VCaP (cell line): Measurements from ENCODE around the gene TJP3.

ENCODE experiments used
- H3K27ac ChIP-seq: fragments of 450-650 bp; 2 replicates; pipeline ENCODE4 v1.5.1; 2017
- CTCF ChIP-seq: fragments of 450-650 bp; conservative IDR thresholded peaks from 2 replicates; pipeline ENCODE4 v1.5.1; 2017; ENCODE audit warnings: mild to moderate bottlenecking, moderate library complexity

Gene TJP3

DNA sequence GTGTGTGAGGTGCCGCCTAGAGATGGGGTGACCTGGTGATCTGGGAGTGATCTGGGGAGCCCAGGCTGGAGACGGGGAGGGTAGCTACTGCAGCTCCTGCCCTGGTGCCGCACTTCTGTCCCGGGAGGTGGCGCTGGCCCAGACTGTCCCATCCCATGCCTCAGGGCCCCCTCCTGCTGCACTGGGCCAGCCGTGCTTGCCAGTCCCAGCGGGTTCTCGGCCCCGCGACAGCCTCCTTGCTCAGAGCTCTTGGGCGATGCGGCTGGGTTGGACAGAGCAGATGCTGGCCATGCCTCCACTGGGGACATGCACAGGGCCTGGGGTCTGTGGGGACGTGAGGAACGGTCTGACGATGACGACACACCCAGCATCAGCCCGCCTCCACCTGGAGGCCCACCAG, 61.3 kb downstream of the TJP3 start:
- H3K27ac ChIP-seq = no peak overlapping the region
- TF ChIP-seq CTCF = no peak

DNA sequence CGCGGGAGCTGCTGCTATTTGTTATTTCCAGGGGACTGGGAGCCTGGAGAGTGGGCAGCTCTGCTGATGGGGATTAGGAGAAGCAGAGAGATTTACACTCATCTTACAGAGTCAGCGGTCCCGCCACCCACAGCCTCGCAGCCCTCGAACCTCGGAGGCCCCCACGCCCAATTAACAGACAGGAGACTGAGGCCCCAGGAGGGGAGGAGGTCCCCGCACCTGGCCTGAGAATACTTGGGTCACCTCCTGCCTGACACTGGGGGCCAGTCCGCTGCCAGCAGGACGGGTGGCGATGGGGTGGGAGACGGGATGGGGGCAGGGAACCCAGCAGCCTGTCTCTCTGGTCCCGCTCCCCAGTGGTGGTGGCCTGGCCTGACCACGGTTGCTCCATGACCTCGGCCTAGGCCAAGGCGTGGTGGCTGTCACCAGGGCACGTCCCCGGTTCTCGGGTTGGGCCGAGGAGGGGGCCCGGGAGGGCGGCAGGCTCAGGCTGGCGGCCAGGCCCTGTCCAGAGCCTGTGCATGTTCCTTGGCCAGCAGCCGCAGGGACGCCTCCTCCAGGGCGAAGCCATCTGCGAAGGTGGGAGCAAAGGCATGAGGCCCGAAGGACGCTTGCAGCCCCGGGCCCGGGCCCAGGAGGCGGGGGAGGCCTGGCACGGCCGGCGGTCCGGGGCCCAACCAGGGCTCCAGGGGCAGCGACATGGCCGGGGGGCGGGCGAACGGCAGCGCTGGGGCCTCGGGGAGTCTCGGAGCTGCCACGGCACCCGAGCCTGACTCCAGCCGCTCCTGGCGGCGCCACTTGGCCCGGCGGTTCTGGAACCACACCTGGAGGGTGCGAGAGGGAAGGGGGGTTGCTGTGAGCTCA, 62.2 kb downstream of the TJP3 start:
- no peak for TF ChIP-seq CTCF
- no peak overlapping the region for H3K27ac ChIP-seq

DNA sequence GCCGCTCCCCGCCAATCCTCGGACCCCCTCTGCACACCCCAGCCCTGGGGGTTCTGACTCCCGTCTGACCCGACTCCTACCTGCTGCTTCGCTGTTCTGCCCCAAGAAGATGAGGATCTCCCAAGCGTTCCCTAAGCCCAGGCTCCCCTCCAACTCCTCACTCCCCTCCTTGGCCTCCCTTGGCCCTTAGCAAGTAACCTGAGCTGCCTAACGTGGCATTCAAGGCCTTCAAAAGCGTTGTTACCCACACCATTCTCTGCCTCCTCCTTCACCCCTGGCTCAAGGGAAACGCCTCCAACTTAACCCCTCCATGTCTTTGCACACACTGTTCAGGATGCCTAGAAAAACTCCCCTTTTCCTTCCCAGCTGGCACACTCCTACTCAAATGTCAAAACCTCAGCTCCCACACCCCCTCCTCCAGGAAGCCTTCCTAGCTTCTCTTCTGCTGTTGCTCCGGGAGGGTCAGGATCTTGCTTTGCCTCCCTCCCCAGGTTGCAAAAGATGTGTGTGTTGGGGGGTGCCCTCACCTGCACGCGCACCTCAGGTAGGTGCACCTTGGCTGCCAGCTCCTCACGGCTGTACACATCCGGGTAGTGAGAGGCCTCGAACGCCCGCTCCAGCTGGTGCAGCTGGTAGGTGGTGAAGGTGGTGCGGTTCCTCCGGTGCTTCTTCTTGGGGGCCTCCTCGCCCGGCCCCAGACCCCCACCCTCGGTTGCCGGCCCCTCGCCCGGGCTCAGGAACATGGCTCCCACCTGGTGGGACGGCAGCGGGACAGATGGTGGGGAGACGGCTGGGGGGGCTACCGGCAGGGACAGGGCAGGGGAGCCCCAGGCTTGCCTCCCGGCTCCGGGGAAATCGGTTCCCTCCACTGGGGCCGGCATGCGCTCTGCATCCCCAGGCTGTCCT, 63.1 kb downstream of the TJP3 start:
- no peak for TF ChIP-seq CTCF
- H3K27ac ChIP-seq = no peak overlapping the region

- TF ChIP-seq CTCF = no peak
- no peak within 1 kb of the TSS for H3K27ac ChIP-seq
Observed at GRCh38 chr19:3771906-3772455, 63.8 kb downstream of the TJP3 start, which contains the start of gene RAX2. Gene RAX2 (minus strand): TSS chr19:3772228. CDS start chr19:3771742, 486 bp downstream.

DNA sequence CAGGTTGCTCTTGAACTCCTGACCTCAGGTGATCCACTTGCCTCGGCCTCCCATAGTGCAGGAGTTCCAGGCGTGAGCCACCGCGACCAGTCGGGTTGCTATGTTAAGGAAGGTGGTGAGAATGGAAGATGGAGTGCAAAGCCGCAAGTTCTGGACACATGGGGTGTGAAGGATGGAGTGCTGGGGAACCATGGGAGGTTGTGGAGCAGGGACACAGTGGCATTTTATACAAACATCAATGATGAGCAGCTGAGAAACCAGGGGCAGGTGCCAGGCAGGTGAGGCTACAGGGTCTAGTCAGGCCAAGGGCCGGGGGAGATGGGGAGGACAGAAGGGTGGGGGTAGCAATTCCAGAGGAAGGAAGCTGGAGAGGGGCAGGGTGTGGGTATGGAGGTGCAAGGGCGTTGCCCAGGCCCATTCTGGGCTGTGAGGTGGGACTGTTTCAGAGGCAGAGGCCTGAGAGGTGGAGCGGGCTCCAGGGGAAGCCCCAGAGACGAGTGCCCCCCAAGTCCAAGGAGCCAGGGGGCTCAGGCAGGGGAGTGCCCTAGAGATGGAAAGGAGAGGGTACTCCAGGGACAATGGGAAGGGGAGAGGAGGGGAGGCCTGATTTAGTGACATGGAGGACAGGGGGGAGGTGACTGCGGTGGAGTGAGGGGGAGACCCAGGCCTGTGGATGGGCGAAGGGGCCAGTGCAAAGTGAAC, 65.8 kb downstream of the TJP3 start:
- TF ChIP-seq CTCF = no peak
- no peak overlapping the region for H3K27ac ChIP-seq

DNA sequence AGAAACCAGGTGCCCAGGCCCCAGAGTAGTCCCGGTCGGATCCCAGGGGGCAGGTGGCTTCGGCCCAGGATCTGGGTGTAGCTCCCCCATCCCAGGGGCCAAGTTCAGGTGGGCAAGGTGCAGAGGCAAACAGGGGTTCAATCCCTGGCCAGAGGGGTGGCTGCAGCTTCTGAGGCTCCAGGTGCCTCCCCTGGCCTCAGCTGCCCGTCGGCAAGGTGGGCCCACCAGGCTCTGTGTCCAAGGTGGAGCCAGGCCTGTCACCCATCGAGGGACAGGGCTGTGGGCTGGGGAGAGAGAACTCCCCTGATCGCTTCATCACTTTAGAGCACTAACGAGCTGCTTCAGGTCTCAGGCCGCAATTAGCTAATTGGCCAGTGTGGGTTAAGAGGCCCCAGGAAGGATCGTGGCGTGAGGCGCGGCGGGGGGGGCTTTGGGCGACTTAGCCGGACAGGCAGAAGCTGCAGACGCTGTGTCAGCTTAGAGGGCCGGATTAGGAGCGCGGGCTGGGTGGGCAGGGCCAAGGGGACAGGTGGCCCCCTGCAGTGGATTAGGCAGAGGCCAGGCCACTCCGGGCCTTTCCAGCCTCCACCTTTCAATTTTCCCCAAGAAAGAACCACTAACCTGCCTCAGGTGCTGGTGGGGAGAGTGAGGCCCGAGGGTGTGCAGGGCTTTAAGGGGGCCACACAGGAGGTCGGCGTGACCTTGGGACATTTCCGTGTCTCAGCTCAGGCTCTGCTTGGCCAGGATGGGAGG, 66.6 kb downstream of the TJP3 start:
- H3K27ac ChIP-seq = no peak overlapping the region
- TF ChIP-seq CTCF = no peak
